GM19328 (cell line): ENCODE results near the gene GMDS.

Experiments used
- ATAC-seq: cut with Tn5 transposase; IDR thresholded peaks from one replicate; pipeline ENCODE4 v1.9.1; 2021; ENCODE audit warnings: mild to moderate bottlenecking, moderate library complexity; ENCODE audit not compliant: unreplicated experiment

The GMDS gene

GRCh38 chr6:1729133-1729749 is 516.2 kb downstream of the GMDS start:
- no peak for ATAC-seq

GRCh38 chr6:1726341-1726768 is 519.0 kb downstream of the GMDS start:
- no peak for ATAC-seq

DNA sequence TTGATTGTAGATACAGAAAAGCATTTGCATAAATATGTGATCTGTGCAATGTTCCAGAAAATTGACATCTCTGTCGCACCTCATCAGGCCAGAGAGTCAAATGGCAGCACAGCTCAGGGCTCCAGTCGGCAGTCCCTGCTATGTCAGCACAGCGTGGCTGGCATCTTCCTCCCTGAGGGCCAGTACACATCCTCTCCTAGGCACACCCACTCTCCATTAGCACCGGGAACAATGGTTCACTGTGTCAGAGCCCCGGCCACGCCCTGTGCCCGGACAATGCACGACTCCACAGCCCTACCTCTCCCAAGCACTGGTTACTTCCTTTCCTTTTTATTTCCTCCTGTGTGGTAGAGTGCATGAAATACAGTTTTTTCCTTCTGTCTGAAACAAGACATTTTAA is 520.8 kb downstream of the GMDS start:
- ATAC-seq = no peak

DNA sequence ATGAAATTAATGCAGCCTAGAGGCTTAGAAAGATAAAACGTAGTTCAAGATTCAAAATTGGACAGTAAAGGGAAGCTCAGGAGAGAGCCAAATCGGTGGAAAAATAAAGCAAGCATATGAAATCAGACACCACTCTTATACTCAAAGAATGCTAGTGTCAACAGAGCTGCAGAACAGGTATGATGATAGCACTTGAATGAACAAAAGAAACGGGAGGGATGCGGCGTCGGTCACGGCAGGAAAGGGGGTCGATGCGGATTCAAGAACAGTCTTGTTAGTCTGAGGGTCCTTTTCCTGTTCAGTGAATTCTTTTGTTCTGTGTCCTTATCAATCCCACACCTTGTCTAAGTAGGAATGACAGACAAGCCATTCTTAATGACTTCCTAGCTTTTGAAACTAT is 521.3 kb downstream of the GMDS start:
- ATAC-seq = no peak

DNA sequence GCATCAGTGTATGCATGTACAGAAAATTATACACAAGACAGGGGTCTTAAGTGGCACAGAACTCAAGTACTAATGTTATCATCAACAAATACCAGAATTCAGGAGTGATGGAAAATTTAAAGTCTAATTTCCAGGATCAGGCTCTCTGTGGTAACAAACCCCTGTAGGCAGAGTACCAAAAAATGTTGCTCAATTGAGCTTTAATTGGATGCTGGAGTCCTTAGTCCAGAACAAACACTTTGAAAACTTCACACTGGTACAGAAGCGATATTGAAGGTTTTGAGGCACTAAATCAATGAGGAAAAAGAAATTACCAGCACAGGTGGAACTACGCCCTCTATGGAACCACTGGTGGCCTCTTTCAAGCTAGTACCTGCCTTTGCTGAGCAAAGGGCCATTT is 522.6 kb downstream of the GMDS start:
- ATAC-seq = no peak

DNA sequence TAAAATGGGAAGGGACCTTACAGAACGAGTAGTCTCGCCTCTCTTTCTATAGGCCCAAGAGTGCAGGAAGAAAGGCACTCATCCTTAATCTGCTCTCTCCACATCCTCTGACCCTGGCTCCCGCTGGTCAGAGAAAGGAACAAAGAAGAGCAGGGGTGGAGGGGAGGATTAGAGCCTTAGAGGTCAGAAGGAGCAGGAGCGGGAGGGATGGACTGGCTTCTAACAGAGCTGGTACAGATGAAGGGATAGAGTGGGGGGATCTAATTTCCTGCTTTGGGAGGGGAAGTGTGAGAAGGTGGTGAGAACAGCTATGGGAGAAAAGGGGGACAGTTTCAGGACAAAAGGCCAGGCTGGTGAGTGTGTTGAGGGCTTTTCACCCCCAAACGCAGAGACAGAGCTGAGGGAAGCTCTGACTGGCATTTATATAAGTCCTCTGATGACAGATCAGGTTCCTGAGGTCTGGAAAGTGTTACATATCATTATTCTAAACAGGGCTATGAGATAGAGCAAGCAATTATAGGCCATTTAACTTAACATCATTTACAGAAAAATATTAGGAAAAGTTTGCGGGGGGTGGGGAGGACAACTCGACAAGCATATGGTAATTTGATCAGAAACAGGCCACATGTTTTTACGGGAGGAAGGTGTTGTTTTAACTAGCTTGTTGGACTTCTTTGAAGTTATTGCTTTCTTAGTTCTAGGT is 524.6 kb downstream of the GMDS start:
- no peak for ATAC-seq

GRCh38 chr6:1719922-1720321 is 525.5 kb downstream of the GMDS start:
- no peak for ATAC-seq

- ATAC-seq = no peak
Measured at GRCh38 chr6:1716868-1717267, 528.5 kb downstream of the GMDS start.

GRCh38 chr6:1716396-1716795 is 529.0 kb downstream of the GMDS start:
- no peak for ATAC-seq

DNA sequence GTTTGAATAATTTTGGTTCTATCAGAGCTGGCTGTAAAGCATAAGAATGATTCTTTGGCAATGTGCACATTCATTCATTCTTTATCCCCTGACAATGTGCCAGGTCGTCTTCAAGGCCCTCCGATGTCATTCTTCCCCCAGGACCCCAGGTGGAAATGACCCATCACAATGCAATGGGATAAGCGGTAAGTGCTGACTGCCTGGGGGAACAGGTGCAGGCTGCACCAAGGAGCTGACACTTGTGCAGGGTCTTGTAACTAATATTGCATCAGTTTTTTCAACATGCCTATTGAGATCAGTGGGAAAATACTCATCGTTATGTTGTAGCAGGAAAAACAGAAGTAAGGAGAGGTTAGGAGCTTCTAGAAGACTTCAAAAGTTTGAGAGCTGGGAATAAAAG is 530.1 kb downstream of the GMDS start:
- no peak for ATAC-seq

DNA sequence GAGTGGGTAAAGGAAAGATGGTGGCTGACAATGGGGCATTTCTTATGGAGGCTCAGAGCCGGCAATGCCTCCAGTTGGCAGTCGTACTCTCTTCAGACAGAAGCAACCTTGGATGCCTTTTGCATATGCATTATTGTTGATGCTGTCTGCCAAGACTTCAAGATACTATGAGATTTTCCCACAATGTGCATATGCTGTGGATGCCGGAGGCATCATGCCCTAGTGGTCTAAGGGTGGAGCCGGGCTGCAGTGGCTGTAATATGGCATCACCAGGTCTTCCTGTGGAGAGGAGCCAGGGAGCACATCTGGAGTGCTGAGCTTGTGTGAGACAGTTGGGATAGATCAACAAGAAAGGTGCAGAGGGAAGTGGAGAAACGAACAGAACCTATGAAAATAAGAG is 530.8 kb downstream of the GMDS start:
- no peak for ATAC-seq

DNA sequence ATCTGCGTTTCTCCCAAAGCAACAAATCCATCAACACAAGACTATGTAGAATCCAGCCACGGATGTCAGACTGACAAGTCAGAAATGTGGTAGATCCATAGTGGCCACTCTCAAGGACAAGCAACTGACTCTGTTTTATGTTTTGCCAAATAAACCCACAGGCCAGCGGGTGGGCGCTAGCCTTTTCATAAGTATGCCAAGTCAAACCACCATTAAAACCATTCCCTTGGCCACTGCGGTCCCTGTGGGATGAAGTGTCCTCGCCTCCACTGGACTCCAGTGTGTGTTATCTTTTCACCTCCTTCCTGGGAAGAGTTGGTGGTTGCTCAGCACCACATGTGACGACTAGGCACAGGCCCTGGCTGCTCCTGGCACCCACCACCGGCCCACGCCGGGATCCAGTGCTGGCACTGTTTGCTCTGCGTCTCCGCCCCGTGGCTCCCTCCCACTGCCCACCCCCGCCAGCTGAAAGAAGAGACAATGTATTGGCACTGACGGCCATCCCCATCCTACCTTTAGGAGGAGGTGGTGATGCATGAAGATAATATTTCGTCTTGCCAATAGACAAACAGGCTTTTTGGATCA is 532.3 kb downstream of the GMDS start:
- no peak for ATAC-seq

DNA sequence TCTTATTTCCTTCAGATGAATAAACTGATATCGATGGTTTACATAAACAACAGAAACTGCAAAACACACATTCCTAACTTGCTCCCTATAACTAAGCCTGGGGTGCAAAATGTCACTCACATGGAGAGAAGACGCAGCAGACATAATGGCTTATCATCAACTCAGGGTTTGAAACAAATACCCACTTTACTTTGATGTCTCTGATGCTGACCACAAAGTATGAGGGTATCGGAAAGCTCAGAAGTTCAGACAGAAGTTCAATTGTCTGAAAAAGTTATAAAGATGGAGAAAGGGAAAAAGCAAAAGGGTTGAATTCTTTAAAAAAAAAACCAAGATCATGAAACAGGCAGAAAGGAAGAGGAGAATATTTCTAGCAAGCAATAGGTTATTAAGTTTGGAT is 533.0 kb downstream of the GMDS start:
- ATAC-seq = no peak

GRCh38 chr6:1711136-1711535 is 534.3 kb downstream of the GMDS start:
- ATAC-seq = no peak

DNA sequence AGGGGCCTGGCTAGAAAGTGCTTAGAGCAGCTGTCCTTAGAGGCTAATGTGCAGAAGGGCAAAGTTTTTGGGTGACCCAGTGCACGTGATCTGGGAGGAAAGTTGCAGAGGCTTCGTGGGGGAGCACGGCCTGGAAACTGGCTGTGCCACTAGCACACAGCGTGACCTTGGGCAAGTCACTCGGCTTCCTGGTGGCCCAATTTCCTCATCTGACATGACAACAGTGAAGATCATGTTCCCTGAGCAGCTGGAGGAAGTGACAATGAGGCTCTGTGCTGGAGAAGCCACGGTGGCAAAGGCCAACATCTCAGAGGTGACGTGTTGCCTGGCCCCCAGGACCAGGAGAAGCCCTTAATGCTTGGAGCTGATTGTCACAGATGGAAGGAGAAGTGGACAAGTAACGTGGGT is 536.2 kb downstream of the GMDS start:
- no peak for ATAC-seq

DNA sequence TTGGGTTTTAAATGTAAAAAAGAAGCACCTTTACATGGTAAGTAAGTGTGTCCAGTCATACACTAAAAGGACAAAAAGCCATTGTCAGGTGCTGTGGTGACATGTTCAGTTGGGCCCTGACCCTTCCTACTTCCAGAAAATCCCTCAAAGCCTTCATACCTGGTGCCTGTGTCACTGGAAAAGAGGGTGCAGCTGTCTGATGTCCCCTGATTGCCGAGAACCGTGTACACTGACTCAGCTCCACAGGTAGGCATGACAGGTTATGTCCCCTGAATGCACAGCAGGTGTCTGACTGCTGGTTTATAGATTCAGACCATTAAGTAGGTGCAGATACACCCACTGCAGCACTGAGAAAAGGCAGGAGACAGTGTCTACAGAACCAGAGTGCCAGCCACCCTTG is 536.6 kb downstream of the GMDS start:
- no peak for ATAC-seq

DNA sequence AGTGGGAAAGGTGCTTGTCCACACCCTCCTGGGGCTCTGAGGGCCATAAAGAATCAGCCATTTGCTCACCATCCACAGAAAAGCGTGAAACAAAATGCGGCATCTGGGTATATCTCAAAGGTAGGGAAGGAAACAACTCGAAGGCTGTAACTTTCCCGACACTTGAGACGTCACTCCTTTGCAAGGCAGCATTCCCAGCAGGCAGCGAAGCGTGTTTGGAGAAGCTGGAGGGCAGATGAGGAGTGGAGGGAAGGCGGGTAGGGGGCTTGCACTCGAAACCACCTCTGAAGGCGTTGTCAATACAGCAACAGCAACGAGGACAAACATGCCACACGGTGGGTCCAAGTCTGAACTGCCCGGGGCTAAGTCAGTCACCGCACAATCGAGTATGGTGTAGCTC is 537.3 kb downstream of the GMDS start:
- no peak for ATAC-seq

GRCh38 chr6:1705630-1706029 is 539.8 kb downstream of the GMDS start:
- ATAC-seq = no peak

- ATAC-seq = no peak
Measured at GRCh38 chr6:1705183-1705582, 540.2 kb downstream of the GMDS start.

DNA sequence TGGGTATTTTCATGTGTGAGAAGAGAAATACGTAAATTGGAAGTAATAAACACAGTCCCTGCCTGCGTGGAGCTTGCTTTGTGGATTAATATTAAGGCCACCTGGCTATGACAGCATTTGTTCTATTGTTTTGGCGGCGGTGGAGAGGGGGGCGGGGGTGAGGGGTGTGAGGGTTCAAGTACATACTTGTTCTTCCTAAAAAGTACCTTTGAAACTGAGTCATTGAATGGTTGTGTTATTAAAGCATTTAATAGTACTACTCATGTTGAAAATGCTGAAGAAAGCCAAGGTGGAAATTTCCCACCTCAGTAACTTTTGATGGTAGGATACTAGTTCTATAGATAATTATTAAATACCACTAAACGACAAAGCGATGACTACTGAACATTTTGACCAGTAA is 540.7 kb downstream of the GMDS start:
- no peak for ATAC-seq

DNA sequence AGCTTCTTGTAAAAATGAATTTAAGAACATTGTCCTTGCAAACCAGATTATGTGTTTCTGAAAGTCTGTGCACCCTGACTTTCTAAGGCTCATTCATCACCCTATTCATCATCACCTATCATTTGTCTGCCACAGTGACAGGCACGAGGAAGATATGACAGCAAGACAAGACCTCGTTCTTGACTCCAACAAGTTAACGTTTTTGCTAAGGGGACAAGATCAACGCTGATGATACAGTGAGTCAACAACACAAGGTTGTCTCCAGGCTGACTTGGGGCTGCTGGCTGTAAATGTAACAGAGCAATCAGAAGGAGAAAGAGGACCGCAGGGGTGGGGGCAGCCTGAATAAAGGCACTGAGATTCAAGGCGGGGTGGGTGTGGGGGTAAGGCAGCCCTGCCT is 541.5 kb downstream of the GMDS start:
- no peak for ATAC-seq

DNA sequence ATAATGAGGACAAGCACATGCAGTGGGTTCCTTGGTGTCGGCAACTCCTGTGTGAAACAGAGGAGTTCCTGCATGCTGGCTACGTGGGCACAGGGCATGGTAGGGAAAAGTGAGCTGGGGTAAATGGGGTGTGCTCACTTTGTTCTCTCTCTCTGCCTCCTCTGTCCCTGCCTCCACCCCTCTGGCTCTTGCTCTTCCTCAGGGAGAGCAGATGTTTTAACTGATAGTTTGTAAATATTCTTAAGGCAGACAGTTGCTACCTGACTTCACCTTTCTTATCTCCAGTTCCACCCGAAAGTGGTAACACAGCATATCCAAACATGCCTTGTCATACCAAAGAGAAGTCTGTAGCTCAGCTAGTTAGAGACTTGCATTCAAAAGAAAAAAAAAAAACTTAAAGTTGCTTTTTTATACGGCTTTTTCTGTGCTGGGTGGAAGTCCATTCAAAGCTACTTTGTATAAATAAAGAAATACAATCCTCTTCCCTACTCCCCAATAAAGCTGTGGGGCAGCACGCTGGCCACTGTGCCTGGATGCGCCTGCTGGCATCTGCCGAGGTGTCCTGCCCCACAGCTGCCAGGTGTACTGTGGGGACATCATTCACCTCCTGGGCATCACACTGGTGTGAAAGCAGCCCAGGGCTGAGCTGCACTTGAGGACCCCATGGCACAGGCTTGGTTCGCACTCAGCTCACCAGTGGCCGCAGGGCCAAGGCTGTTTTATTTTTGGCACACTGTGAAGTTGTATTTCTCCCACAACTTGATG is 542.1 kb downstream of the GMDS start:
- no peak for ATAC-seq
